ENCODE measurements around the gene CKAP2.
"Not testable (repeated sequence)": the region's sequence is repeated elsewhere in the genome, so short reads cannot be mapped to it uniquely, and the experiment has no call there.

Gene CKAP2, protein sequence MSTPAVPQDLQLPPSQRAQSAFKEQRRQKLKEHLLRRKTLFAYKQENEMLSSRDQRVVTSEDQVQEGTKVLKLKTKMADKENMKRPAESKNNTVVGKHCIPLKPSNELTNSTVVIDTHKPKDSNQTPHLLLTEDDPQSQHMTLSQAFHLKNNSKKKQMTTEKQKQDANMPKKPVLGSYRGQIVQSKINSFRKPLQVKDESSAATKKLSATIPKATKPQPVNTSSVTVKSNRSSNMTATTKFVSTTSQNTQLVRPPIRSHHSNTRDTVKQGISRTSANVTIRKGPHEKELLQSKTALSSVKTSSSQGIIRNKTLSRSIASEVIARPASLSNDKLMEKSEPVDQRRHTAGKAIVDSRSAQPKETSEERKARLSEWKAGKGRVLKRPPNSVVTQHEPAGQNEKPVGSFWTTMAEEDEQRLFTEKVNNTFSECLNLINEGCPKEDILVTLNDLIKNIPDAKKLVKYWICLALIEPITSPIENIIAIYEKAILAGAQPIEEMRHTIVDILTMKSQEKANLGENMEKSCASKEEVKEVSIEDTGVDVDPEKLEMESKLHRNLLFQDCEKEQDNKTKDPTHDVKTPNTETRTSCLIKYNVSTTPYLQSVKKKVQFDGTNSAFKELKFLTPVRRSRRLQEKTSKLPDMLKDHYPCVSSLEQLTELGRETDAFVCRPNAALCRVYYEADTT

DNA sequence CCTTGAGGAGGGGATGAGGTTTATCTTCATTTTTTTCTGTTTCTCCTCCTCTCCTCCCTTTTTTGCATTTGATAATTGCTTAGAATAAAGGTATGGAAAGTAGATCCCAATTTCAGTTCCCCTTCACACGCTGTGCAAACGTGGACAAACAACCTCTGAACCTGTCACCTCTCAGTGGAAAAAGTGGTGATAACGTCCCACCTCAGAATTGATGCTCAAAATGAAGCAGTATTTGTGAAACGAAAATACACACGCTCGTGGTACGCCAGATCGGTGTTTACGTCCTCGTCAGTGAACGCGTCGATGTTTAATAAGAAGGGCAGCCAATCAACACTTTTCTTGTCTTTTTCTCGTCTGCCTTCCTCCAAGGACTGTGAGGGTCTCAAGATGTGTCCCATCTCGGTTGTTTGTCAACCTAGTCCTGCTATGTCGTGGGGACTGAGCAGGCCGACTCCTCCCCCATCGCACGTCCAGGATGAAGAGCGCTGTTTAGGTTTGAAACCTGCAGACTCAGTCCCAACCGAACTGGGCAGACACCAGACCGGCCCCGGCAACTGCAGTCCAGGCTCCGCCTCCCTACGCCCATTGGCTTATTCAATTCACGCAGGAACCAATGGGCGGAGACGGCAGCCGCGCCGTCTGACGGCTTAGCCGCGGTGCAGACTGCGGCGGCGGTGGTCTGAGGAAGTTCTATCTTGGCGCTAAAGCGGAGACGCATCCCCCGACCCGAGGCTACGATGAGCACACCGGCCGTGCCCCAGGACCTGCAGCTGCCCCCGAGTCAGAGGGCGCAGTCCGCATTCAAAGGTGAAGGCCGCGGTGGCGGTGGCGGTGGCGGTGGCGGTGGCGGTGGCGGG lies at the start of gene CKAP2:
TSS of gene CKAP2 (plus strand) at position 659 of the 857 bp plus-strand sequence. CDS start at position 738, 79 bp downstream.
- DNase-seq, result peak; percentile 95

DNA sequence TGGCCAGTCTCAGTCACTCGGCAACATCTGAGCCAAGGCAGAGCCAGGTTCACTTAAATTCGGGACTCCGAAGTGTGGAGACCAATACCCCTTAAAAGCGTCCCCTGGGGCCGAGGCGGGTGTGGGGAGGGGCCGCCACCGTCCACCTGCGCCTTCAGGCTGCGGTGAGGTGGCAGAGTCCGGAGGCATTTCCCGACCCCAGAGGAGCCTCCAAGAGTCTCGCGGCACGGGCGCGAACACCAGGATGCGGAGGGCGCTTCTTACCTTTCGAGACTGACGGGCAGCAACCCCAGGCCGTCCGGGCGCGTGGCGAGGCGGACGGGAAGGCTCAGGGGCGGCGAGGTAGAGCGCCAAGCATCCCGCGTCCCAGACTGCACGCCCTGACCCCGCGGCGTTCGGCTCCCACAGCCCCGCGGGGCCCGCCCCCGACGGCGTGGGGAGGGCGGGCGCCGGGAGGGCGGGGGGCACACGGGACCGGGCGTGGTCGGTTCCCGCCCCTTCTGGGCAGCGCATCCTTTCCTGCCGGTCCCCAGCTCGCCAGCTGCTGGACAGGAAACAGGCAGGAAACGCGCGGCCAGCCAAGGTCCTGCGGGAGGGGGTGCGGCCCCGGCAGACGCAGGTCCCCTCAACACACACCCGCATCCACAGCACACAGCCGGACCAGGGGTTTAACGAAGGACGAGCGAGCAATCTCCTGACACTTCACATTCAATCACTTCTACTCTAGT lies 49.3 kb upstream of the CKAP2 start, which contains the start of gene THSD1:
TSS of gene THSD1 (minus strand) at position 406 of the 728 bp plus-strand sequence. CDS start 3,572 bp downstream, outside the sequence.
- no peak for DNase-seq

DNA sequence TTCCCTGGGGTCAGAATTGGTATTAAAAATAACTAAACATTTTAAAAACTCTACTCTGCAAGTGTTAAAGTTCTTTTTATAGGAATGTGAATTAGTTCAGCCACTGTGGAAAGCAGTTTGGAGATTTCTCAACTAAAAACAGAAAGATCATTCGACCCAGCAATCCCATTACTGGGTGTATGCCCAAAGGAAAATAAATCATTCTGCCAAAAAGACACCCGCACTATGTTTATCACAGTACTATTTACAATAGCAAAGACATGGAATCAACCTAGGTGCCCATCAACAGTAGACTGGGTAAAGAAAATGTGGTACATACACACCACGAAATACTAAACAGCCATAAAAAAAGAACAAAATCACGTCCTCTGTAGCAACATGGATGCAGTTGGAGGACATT lies 48.6 kb upstream of the CKAP2 start:
- DNase-seq, result no peak

DNA sequence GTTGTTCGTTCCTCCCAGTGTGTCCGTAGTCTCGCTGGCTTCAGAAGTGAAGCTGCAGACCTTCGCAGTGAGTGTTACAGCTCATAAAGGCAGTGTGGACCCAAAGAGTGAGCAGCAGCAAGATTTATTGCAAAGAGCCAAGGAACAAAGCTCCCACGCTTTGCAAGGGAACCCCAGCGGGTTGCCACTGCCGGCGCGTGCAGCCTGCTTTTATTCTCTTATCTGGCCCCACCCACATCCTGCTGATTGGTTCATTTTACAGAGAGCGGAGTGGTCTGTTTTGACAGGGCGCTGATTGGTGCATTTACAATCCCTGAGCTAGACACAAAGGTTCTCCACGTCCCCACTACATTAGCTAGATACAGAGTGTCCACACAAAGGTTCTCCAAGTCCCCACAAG lies 47.8 kb upstream of the CKAP2 start:
- not testable (repeated sequence) for DNase-seq

DNA sequence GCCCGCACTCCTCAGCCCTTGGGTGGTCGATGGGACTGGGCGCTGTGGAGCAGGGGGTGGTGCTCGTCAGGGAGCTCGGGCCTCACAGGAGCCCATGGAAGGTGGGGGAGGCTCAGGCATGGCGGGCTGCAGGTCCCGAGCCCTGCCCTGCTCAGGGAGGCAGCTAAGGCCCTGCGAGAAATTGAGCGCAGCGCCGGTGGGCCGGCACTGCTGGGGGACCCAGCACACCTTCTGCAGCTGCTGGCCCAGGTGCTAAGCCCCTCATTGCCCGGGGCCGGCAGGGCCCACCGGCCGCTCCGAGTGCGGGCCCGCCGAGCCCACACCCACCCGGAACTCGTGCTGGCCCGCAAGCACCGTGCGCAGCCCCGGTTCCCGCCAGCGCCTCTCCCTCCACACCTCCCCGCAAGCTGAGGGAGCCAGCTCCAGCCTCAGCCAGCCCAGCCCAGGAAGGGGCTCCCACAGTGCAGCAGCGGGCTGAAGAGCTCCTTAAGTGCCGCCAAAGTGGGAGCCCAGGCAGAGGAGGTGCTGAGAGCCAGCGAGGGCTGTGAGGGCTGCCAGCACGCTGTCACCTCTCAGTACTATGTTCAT lies 47.1 kb upstream of the CKAP2 start:
- DNase-seq, result not testable (repeated sequence)

DNA sequence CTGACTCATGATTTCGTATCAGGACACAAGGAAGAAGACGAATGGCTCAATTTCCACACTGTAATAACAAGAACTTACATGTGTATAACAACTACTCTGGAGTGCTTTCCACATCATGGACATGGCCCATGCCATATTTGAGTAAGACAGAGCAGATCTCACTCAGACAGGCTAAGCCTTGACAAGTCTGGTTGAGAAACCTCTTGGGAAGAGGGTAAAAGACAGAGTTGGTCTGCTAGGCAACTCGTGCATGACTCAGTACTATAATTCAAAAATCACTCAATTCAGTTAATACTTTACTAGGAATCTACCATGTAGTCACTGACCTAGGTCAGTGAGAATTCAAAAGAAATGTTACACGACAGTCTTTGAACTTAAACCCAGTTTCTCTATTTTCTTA lies 43.6 kb upstream of the CKAP2 start:
- DNase-seq, result no peak

DNA sequence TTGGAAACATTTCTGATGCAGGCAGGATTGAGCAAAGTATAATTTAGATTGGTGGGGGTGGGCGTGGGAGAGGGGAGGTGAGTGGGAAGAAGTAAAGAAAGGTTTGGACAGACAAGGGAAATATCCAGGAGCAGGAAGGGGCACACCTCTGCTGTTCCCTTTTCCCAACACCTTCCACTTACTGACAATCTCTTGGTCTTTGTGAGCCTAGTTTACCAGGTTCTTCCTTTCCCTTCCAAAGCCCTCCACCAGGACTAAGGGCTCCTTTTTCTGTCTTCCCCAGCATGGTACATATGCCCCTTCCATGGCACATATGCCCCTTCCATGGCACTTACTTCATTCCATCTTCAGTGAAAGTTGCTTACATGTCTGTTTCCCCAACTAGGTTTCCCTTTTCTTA lies 43.1 kb upstream of the CKAP2 start:
- DNase-seq, result no peak

DNA sequence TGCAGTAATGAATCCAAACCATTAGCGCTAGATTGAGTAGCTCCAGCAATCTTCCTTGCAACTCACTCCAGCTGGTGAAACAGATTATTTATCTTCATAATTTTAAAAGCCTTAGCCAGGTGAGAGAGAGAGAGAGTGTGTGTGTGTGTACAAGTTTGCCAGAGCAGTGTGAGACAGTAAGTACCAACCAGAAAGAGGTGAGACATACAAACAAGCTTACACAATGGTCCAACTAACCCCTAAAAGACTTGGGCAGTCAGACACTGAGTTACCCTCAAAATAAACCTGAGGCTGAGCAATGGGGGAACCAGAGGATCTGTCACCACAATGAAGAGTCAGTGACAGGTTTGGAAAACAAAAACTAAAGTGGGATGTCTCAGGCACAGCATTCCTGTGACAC lies 41.2 kb upstream of the CKAP2 start:
- DNase-seq, result no peak

DNA sequence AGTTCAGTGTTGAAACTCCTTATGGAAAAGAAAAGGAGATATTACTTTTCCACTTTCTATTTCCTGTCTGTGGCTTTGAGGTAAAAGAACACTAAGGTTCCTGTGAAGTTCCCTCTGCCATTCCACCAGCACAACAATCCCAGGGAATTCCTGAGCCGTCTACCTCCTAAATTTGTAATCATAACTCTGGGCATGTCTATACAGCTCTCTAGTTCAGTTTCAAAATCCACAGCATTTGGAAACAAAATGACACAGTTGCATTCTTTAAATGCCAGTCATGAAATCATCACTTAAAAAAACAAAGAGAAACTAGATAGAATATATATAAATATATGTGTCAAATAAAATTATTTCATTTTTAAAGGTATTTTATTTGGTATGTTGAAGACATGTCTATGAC lies 40.3 kb upstream of the CKAP2 start:
- DNase-seq, result no peak

DNA sequence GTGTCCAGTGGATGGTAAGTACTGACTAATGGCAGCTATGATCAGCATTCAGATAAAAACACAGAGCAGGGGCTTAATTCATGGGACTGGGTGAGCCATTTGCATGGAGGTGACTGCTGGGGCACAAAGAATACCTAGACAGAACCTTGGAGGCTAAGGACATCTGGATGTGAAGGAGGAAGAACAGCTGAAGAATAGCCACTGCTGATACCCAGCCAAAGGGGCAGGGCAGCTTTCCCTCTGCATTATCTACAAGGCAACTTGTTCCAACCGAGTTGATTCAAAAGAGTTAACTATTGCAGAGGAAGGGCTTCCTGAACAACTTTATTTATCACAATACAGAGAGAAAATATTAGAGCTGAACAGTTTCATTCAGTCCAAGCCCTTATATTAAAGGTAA lies 36.2 kb upstream of the CKAP2 start:
- DNase-seq, result no peak

DNA sequence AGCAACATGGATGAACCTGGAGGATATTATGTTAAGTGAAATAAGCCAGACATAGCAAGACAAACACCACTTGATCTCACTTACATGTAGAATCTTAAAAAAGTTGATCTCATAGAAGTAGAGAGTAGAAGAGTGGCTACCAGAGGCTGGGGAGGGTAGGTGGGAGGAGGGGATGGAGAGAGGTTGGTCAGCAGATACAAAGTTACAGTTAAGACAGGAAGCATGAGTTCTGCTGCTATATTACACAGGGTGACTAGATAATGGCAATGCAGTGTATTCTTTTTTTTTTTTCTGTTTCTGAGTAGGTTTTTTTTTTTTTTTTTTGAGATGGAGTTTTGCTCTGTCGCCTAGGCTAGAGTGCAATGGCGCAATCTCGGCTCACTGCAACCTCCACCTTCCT lies 34.1 kb upstream of the CKAP2 start:
- DNase-seq, result no peak

DNA sequence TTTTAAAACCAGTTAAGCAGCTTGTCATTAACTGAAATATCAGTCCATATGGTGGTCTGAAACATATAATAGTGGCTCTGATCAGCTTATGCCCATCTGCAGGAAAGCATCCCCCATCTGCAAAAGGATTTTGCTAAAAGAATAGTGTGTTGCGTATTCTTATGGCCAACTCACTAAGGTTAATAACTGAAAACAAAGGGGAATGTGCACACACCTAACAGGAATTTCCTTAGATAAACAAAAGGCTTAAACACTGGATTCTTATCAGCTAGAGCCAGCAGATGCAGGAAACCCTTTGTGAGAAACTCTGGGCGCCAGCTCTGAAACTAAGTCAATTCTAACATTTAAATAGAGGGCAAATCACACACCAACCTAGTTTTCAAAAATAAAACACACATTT lies 27.0 kb upstream of the CKAP2 start:
- DNase-seq, result no peak

DNA sequence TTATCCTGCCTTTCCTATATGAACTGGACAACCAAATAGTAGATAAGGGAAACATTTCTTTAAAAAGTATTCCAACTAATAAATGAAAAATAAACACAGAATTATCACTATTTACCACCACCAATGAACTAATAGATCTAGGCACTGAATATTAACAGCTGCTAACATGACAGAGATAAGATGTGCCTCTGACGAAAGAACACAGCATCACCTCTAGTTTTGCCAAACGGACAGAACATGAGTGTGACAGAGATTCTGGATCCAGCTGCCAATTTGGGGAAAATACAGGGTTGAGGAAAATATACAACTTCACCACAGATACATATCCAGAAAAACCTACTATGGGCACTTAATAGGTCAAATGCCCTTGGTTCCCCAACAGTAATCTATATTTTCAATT lies 22.8 kb upstream of the CKAP2 start:
- DNase-seq, result no peak

DNA sequence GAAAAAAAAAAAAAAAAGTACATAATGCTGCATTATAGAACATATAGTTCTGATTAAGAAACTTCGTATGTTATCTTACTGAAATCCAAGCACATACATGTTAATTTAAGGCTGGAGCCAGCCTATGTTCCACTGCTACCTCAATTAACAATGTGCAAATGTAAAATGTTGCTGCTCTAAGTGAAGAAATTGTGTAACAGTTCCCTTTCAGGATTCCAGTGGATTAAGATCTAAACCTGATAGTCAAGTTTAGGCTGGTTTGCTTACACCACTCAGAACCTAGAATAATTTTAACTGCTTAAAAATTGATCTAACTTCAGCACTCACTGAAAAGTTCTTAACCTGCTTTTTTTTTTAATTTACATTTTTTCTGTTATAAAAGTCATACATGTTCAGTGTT lies 9.0 kb upstream of the CKAP2 start:
- DNase-seq, result no peak

DNA sequence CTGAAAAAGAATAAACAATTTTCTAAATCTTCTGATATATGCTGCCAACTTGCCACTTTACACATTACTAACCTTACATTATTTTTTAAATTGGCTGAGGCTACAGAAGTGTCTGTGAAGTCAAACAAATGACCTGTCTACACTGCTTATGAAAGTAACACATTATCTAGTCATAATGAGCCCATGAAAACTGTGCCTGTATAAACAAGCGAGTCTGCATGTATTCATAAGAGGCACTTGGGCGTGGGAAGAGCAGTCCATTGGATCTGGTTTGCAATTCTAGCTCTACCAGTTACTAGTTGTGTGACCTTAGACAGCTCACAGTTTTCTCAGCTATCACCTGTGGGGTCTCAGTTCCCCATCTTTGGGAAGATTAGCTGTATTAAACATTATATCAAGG lies 7.9 kb upstream of the CKAP2 start:
- DNase-seq, result no peak

DNA sequence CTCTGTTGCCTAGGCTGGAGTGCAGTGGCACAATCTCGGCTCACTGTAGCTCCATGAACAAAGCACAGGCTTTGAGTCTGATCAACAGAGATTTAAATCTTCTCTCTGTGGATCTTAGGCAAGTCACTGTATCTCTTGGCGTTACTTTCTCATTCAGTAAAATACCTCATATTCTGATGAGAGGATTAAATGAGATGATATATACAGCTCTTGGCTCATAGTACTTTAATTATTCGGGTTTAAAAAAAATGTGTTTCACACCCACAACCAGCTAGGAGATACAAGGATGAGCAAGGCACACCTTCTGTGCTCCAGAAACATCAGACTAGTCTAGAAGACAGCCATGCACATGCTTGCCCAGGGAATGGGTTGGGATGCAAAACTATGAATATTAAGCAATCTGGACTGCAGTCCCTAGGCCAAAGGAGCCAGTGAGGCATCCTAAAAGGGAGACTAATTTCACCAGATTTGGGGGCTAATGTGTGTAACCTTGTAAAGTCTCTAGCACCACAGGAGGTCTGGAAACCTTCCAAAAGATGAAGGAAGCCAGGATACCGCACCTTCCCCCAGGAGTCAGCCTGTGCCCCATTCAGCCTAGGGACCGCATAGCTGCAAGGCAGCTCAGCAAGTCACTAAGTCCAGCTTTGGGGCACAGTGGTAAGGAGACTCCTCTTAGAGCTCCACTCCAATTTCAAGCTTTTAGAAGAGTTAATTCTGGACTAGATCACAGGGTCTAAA lies 7.3 kb upstream of the CKAP2 start:
- DNase-seq, result no peak

DNA sequence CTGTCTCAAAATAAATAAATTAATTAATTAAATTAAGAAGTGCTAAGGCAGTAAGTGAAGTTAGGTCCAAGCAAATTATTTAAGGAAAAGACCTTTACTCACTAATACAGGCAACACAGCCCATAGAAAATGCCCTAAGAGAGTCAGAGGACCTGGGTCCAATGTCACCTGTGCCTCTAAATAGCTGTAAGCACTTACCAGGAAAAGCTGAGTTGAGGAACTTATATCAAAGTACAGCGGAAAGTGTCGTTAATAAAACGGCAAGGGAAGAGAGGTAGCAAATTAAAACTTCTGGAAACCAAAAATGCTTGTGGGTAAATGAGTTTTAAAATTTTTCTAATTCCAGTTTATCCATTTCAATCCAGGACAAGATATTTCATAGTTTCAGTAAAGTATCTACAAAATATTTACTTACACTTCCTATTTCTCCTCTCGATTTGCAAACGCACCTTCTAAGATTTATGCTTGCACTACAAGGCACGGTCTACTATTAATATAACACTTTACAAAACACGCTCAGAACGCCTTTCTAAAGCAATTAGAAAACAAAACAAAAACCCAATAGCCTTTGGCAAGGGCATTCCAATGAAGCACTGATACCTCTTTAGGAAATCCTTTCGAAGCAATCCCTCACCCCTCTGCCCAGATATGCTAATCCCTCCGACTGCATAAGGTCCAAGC lies 5.8 kb upstream of the CKAP2 start:
- no peak for DNase-seq

DNA sequence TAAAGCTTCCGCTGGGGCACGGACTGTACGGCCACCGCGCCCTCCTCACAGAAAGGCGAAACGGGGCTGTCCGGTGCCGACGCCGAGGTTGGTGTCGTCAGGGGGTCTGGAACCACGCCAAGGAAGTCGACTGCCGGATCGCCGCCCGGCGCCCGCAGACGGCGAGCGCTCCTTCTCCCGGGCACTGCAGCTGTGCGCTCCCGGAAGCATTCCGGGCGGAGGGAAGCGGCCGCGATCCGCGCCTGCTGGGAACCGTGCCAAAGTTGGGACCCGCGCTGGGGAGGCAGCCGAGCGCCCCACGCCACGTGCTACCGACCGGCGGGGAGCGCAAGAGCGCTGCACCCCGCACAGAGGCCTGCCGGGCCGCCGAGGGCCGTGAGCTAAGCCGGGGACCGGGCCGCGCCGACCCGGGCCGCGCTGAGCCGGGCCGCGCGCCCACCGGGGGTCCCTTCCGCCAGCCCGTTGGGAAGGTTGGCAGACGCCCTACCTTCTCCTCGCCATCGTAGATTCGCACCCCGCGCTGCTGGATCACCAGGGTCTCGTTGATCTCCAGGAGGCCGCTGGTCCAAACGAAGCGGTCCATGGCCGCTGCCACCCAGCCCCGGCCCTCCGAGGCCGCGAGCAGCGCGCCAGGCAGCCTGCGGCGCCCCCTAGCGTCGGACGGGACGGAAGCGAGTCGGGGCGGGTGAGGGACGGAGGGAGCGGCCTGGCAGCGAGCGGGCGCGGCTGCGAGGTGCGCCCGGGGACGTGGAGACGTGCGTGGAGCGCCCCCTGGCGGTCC lies 5.1 kb upstream of the CKAP2 start, which contains the start of gene VPS36:
TSS of gene VPS36 (minus strand) at position 623 of the 781 bp plus-strand sequence. CDS start at position 583, 40 bp downstream.
- DNase-seq, result peak; percentile 94

DNA sequence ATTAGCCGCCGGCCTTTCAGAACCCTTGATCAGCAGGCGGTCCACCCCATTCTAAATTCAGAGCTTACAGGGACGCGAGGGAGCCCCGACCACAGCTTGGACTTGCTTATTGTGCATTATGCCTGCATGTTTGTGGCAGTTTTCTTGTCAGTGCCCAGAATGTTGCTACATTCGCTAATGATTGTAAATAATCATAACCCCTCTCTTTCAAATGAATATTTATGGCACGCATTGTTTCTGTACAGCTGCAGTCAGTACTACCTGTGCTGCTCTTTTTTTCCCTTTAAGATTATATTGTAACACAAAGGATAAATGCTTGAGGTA lies 4.5 kb upstream of the CKAP2 start:
- DNase-seq, result no peak

All from CD4-positive, alpha-beta T cell treated with Interleukin-17A for 1 hour (primary cell).